Stimulated activated CD4-positive, alpha-beta T cell treated with anti-CD3 and anti-CD28 coated beads, Interleukin-4, amount 100 ng/mL, for 1 hour (primary cell): ENCODE results near the gene SLC9A3.
"Not testable (repeated sequence)": the region's sequence is repeated elsewhere in the genome, so short reads cannot be mapped to it uniquely, and the experiment has no call there.

Experiments
- DNase-seq: peaks from one replicate; pipeline ENCODE4 v3.0.0-alpha.2; 2020

SLC9A3 gene

DNA sequence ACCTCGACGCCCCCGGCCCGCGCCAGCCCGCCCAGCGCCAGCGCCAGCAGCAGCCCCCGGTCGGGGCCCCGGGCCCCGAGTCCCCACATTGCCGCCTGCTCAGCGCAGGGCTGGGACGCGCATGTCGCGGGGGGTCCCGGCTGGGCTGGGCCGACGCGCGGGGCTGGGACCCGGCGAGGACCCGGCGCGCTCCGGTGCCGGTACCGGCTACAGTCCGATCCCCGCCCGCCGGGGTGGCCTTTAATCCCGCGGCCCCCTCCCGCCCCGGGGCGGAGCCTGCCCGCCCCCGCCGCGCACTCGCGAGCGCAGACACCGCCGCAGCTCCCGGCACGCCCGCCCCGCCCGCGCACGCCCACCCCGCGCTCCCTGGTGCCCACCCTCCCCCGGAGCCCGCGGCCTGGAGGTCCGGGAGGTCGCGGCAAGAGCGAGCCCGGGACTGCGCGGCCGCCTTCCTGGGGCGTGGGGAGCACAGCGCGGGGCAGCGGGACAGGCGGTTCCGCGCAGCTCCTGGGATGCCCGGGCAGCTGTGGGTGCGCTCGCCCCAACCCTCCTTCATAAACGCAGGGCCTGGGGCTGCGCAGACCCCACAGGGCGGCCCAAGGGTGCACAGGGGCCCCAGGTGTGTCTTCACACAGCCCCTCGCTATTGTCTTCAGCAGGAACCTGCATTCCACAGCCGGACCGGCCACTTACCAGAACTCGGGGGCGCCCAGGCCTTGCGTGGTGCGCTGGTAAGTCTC, at the start of gene SLC9A3:
Gene SLC9A3 (minus strand): TSS at position 216 of the 739 bp plus-strand sequence.
- no peak for DNase-seq

DNA sequence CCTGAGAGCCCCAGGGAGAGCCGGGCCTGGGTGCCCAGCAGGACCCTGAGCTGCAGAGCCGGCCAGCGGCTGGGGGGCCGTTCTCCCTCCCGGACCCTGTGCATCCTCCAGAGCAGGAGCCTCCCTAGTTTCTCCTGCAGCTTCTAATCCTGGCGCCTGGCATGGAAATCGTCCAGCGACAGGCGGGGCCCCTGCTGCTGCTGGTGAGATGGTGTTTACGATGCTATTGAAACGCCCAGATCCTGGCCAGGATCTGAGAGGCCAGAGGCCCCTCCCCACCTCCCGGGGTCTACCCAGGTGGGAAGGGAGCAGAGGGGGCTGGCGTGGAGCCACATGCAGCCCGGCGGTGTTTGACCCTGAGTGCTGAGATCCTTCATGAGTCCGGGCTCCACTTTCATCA, 49.7 kb upstream of the SLC9A3 start:
- no peak for DNase-seq

DNA sequence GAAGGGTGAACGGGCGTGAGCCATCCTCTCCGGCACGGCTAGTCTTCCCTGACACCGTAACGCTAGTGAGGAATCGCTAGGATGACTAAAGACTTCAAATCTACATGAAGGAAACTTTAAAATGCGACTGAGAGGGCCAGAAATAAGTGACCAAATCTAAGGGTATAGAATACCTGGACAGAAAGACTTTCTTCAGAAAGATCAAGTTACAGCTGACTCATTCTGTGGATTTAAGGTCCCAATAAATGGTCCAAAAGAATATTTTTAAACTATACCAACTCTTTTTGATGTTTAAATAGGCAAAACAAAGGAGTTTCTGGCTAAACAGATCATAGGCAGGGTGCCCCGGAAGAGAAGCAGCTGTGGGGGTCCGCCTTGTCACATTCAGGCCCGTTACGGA, 49.0 kb upstream of the SLC9A3 start:
- no peak for DNase-seq

DNA sequence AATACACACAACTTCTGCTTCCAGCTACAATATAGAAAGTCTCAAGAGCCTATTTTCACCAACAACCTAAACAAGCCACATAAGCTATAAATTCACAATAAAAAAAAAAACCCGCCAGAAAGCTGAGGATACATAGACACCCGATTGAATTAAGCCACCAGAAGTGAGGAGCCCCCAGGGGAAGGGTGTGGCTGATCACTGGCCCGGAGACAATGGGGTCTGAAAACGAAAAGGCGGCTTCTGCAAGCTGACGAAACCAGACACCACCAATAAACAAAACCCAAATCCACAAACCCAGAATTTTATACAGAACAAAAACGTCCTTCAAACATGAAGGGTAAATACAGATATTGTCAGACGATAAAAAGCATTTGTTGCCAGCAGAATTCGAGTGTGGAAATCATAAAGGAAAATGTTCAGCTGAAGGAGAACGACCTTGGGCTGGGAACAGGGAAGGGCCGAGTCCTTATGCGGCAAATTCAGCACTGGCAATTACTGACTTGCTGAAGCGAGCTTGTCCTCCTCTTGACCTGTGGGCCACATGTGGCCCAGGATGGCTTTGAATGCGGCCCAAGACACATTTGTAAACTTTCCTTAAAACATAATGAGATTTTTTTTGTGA, 48.3 kb upstream of the SLC9A3 start:
- DNase-seq, result no peak

DNA sequence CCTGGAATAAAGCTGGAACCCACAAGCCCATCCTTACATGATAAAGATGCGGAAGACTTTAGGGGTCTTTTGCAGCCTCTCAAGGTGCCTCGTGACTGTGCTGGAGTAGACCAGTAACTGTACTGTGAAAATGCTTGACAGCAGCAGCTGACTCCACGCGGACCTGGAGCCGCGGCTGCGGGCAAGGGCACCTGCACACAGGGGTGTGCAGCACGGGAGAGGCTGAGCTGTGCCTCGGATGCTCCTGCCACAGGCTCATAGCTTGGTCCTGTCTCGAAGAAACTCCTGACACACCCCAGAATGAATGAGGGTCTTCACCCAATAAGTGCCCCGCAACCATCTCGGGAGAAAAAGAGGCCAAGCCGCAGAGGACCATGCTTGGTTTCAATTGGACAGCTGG, 47.5 kb upstream of the SLC9A3 start:
- DNase-seq, result no peak

DNA sequence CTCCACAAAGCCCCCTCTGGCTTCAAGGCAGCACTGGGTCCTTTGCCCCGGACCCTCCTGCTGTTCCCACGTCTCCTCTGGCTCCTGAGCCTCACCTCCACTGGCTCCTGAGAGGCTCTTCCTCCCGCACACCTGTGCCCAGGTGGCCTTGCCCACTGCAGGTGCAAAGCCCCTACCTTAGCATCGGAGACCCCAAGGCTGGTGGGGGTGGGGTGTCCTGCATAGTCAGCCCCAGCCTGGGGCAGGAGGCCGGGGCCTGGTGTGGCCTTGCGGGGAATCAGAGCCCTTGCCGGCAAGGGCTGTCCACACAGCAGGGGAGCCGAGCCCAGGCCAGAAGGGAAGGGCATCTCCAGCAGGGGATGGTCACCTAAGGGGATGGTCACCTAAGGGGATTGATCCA, 46.6 kb upstream of the SLC9A3 start:
- no peak for DNase-seq

DNA sequence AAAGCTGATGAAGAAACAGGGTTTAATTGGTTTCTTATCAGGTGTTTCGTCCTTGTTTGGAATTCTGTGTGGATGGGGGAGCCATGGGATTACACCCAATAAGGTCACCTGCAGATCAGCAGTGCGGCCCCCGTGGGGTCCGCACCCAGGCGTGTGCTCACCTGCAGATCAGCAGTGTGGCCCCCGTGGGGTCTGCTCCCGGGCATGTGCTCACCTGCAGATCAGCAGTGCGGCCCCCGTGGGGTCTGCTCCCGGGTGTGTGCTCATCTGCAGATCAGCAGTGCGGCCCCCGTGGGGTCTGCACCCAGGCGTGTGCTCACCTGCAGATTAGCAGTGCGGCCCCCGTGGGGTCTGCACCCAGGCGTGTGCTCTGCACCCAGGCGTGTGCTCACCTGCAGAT, 46.2 kb upstream of the SLC9A3 start:
- DNase-seq, result no peak

DNA sequence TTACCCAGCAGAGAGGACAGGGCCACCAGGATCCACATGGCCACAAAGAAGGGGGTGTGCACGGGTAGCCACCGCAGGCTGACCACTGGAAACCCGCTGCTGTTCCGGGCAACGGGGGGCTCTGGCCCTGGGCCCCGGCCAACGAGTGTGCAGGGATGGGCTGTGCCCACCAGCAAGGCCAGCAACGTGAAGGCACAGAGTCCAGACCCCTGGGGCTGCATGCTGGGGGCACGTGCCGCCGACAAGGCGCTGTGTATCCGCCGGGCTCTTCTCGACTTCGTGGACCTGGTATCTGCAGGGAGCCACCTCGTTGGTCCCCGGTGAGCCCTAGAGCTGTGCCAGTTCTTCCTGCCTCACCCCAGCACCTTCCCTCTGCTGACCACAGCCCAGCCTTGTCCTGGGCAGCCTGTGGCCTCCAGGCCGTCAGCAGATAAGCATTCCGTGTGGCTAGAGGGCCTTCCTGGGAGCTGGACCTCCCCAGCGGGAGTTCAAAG, 45.7 kb upstream of the SLC9A3 start:
- DNase-seq, result no peak

DNA sequence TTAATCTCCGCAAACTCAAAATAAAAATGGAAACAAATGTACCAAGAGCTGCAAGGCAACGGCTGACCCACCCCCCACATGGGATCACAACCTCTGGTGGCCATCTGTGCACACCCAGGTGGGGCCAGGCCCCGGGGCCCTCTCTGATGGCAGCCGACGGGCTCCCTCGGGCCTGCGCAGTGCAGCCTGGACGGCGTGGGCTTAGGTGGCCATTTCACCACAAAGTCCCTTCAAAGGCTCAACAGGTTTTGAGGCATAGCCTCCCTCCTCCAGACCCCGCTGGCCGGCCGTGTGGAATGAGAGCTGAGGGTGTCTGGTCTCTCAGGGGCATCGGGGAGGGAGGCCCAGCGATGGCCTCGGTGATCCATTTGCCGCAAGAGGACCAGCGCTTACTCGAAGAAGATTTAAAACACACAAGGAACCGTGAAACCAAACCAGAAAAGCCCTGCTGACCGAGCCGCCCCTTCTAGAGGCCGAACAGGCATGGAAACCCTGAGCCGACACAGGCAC, 45.2 kb upstream of the SLC9A3 start:
- no peak for DNase-seq

DNA sequence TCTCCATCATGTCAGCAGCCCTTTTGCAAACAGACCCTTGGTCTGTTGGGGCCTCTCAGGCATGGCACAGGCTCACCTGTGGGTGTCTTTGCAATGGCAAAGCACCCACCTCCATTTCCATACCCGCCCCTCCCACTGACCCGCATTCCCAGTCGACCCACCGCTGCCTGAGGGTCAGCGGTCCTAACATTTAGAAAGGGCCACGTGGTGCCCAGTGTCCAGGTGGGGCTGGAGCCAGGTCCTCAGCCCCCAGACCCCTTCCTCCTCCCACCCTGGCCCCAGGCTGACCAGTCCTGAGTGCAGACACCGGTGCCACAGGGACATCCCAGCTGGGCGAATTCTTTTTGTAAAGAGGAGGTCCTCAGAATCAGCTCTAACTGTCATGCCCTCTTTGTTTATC, 44.6 kb upstream of the SLC9A3 start:
- no peak for DNase-seq

DNA sequence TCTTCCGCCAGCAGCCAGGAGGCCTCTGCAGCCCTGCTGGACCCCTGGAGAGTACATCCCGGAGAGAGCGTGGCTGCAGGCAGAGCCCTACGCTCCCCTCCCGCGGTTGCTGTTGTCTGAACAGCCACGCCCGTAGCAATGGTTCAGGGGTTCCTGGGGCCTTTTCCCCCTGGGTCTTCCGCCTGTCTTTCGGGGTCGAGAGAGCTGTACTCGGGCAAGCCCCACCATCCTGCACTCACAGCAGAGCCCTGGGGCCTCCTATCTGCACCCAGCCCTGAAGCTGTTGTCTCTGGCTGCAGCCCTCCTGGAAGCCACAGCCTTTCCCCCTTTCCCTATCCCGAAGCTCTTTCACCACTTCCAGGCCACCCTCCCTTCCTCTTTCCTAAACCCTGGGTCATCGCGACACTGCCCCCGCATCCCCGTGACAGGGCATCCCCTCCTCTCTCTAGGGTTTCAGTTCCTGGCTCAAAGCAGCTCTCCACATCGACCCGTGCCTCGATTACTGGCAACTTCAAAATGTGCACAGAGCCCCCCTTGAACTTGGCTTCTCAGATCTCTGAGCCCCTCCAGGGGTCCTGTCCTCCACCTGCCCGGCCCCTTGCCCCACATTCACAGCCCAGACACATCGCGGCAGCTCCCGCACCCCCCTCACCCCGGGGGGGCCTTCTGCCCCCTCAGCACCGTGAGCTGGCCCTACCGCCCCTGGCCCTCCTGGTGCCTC, 44.0 kb upstream of the SLC9A3 start:
- no peak for DNase-seq

DNA sequence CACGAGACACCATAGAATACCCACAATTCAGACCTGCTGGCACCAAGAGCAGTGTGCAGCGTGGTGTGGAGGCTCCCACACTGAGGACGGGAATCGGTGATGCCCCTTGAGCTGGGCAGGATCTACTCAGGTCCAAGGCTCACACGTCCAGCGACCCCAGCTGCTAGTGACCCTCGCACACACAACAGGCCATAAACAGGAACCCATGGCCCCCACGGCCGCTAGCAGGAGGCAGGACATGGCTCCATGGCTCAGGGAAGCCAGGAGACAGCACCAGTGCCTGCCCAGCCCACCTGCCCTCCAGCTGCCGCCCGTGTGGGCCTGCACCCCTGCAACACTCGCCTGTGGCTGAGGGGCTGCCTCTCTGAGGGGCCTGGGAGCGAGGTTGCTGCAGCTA, 43.4 kb upstream of the SLC9A3 start:
- no peak for DNase-seq

DNA sequence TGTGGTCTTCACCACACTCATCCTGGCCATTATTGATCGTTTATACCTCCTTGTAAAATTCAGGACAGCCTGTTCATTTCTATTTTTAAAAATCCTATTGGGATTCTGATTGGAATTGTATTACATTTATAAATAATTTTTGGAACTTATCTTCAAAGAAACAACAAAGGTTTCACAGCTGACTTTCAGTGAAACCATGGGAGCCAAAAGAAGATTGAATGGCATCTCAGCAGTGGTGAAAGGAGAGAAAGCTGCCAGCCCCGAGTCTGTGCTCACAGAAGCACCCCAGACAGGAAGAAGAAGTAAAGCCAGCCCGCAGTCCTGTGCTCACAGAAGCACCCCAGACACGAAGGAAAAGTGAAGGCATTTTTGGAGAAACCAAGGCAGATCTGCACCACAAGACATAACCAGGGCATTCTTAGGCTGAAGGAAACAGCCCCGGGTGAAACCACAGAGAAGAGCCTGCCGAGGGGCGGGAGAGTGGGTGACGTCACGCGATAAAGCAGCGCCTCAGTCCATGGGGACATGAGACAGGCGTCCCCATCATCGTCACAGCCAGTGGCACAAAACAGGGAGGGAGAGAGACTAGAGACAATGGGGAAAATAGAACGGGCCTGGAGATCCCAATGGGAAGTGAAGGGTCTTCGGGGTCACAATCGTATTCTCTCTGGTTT, 42.5 kb upstream of the SLC9A3 start:
- no peak for DNase-seq

DNA sequence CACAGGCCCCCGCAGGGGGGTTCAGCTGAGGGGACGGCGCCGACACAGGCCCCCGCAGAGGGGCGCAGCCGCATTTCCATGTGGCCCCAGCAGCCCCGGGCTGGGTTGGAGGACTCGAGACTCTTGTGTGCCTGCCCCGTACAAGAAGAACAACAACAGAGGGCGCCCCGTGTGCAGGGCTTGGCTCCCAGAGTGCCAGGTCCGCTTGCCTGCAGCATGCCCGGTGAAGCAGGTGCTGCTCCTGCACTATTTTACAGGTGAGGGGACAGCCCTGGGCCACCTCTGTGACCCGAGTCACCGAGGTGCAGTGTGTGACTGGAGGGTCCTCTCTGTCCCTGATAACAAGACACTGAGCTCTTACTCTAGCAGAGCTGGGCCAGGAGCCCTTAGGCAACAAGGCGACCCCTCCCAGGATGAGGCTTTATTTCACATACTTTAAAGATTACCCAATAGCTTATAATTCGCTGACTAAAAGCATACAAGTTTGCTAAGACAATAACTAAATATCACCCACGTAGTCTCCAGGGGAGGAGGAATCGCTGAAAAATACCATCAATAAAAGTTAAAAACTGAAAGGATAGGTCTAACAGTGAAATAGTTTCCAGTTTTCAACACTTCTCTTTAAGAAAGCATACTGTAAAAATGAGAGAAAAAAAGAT, 41.7 kb upstream of the SLC9A3 start:
- no peak for DNase-seq

DNA sequence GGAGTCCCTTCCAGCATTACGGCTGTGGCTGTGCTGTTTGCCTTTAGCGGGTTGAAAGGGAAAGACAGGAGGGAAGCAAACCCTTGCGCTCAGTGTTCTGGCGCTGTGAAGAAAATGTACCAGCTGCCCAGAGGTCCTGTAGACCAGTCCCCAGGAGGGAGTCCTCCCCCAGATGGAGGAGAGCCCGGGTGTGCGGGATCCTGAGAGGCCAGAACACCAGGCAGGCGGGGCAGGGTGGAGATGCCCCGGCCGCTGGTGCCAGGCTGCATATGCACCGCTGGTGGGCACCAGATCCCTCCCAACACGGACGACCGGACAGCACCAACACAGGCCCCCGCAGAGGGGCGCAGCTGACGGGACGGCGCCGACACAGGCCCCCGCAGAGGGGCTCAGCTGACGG, 37.2 kb upstream of the SLC9A3 start:
- no peak for DNase-seq

DNA sequence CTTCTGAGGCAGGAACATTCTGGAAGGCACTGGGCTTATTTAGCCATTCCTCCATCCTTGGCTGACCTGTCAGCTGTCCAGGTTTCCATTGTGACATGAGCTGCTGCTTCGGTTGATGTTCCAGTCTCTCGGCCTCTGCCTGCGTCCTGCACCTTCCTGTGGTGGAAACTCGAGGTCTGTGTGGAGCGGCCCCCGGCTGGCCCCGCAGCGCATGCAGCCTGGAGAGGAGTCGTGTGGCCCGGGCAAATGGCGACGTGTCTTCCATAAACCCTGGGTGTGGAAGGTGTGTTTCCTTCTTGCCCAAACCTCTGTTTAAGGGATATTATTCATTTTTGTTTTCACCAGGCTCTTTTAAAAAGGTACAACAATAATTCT, 36.5 kb upstream of the SLC9A3 start:
- DNase-seq, result no peak

DNA sequence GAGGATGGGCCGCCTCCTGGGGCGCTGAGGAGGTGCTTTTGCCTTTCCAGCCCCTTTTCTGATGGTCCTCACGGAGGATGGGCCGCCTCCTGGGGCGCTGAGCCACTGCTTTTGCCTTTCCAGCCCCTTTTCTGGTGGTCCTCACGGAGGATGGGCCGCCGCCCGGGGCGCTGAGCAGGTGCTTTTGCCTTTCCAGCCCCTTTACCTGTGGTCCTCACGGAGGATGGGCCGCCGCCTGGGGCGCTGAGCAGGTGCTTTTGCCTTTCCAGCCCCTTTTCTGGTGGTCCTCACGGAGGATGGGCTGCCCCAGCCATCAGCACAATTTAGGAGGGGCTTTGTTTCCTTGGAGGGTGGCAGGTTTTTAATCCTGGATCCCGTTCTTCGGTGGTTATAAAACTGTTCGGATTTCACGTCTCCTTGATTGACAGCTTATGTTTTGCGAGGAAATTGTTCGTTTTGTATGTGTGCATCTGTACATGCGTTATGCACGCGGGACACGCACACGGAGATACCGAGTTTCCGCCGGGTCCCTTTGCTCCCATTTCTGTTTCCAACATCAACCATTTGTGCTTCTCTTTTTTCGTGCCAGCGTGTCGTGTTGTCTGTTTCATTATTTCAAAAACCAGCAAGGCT, 34.7 kb upstream of the SLC9A3 start:
- no peak for DNase-seq

DNA sequence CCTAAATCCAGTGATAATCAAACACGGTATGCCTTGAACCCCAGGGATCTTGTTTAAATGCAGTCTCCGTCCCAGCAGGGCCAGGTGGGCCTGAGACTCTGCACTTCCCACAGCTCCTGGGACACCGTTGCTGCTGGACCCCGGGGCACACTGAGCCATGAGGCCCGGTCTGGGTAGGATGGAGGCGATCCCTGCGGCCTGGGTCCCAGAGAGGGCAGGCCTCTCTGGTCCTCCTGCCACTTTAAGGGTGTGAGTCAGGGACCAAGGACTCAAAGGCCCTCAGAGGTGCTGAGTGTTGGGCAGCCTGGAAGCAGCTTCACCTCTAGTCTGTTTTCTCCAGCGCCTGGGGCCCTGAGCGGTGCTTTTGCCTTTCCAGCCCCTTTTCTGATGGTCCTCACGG, 34.1 kb upstream of the SLC9A3 start:
- no peak for DNase-seq

DNA sequence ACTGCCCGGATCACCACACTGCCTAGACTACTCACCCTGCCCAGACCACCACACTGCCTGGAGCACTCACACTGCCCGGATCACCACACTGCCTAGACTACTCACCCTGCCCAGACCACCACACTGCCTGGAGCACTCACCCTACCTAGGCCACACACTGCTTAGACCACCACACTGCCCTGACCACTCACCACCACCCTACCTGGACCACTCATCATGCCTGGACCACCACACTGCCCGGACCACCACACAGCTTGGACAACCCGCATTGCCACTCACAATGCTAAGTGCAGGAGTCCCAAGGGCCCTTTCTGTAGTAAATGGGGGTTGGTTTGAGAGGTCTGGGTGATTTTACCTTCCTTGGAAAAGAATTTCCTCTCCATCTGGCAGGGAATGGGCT, 33.7 kb upstream of the SLC9A3 start:
- DNase-seq, result not testable (repeated sequence)

DNA sequence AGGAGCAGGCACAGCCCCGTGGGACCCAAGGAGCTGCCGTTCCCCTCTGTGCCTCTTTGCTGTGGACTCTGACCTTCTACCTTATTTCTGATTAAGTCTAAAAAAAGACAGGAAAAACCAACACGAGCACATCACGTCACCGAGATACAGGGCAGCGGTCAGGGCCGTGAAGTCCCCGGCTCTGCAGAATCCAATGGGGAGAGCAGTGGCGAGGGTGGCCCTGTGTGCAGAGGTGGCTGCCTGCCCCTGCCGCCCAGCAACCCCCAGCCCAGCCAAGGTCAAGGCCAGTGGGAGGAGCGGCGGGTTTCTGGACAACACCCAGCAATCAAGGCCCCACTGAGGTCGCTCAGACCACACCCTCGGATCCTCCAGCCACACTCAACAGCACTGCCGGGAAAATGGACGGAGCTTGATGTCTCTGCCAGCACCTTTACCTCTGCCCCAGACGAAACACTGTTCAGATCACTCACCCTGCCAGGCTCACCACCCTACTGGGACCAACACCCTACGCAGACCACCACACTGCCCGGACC, 32.7 kb upstream of the SLC9A3 start:
- no peak for DNase-seq

DNA sequence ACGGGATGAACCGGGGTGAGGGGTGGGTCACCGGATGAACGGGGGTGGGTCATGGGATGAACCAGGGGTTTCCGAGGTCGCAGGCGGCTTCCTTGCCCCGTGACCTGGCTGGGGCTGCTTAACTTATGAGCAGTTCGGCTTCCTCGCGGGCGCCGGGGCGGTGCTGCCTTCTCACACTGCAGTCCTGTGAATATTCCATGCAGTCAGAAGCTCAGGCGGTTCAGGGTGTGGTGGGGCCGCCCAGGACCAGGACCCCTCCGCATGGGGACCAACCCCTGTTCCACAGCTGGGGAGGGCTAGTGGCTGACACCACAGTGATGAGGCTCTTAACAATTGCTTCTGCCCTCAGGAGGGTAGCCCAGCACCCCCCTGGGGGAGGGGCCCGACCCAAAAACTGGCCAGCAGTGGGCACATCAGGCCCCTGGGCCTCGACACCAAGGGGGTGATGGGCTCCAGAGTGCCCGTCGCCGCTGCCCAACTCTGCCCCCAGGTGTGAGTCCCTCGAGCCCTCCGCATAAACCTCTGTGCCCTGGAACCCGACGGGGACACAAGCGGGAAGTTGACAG, 30.9 kb upstream of the SLC9A3 start:
- DNase-seq, result no peak
